Measurements from ENCODE around the gene TAL1. TPM values are rescaled to one million over a fixed set of nuclear protein-coding genes. Genes with fewer than 3 reads are reported as not detected.
A peak's percentile ranks its signal among the peaks of the same experiment; 100 is the strongest.

Gene TAL1
- total RNA-seq, 1 donor from 2014 or later, result 1.9 TPM

- ATAC-seq (no peak), DNase-seq (ENCODE audit: low spot score) (no peak)
Observed at GRCh38 chr1:47229886-47230691, 1.9 kb downstream of the TAL1 start.

GRCh38 chr1:47229031-47229885 lies 2.8 kb downstream of the TAL1 start:
- ATAC-seq (no peak), DNase-seq (ENCODE audit: low spot score) (no peak)

- ATAC-seq (peak; percentile 7), DNase-seq (ENCODE audit: low spot score) (no peak)
Observed at GRCh38 chr1:47228644-47229030, 3.4 kb downstream of the TAL1 start.

- peak; percentile 6 for DNase-seq (ENCODE audit: low spot score)
- no peak for ATAC-seq
Observed at GRCh38 chr1:47227341-47228232, 4.4 kb downstream of the TAL1 start.

GRCh38 chr1:47226839-47227215 lies 5.2 kb downstream of the TAL1 start:
- no peak for ATAC-seq
- no peak for DNase-seq (ENCODE audit: low spot score)

GRCh38 chr1:47226121-47226838 lies 5.7 kb downstream of the TAL1 start:
- ATAC-seq, result no peak
- DNase-seq (ENCODE audit: low spot score), result peak; percentile 39

GRCh38 chr1:47225430-47226100 lies 6.5 kb downstream of the TAL1 start:
- peak; percentile 28 for ATAC-seq
- peak; percentile 37 for DNase-seq (ENCODE audit: low spot score)

- ATAC-seq (peak; percentile 8), DNase-seq (ENCODE audit: low spot score) (no peak)
Observed at GRCh38 chr1:47224676-47225399, 7.2 kb downstream of the TAL1 start.

- no peak for DNase-seq (ENCODE audit: low spot score)
Observed at GRCh38 chr1:47223921-47224675, 7.9 kb downstream of the TAL1 start.

GRCh38 chr1:47223174-47223920 lies 8.7 kb downstream of the TAL1 start:
- no peak for ATAC-seq

More at GRCh38 chr1:47223921-47224675, 7.9 kb downstream of the TAL1 start:
- no peak for ATAC-seq

GRCh38 chr1:47222476-47222875 lies 9.5 kb downstream of the TAL1 start:
- no peak for DNase-seq (ENCODE audit: low spot score)
- no peak for ATAC-seq

More at GRCh38 chr1:47223174-47223920, 8.7 kb downstream of the TAL1 start:
- no peak for DNase-seq (ENCODE audit: low spot score)

- no peak for ATAC-seq
- no peak for DNase-seq (ENCODE audit: low spot score)
Observed at GRCh38 chr1:47219590-47220220, 12.3 kb downstream of the TAL1 start.

GRCh38 chr1:47219001-47219400 lies 13.0 kb downstream of the TAL1 start:
- ATAC-seq (no peak), DNase-seq (ENCODE audit: low spot score) (no peak)

GRCh38 chr1:47216278-47217059 lies 15.6 kb downstream of the TAL1 start:
- no peak for ATAC-seq
- DNase-seq (ENCODE audit: low spot score), result no peak

GRCh38 chr1:47215713-47216112 lies 16.3 kb downstream of the TAL1 start:
- ATAC-seq (no peak), DNase-seq (ENCODE audit: low spot score) (no peak)

- no peak for ATAC-seq
Observed at GRCh38 chr1:47214549-47214948, 17.5 kb downstream of the TAL1 start.

More at GRCh38 chr1:47214549-47214948, 17.5 kb downstream of the TAL1 start:
- no peak for DNase-seq (ENCODE audit: low spot score)
